Fibroblast of mammary gland (primary cell): ENCODE results near the gene HOXD11.

Source experiments
- DNase-seq: peaks from one replicate; pipeline ENCODE4 v3.0.0-alpha.2; 2010; ENCODE audit warnings: low read depth
- H3K4me3 ChIP-seq: 2 replicates; pipeline ENCODE4 v1.5.1; 2011; ENCODE audit warnings: low read depth, mild to moderate bottlenecking, low read length, moderate library complexity; ENCODE audit not compliant: control insufficient read depth
- CTCF ChIP-seq: conservative IDR thresholded peaks from 2 replicates; pipeline ENCODE4 v1.5.1; 2011; ENCODE audit warnings: low read depth, low read length, inconsistent platforms; ENCODE audit not compliant: control insufficient read depth, insufficient read depth

HOXD11 gene

GRCh38 chr2:176158855-176159662, 52.0 kb downstream of the HOXD11 start:
- no peak for DNase-seq
- H3K4me3 ChIP-seq: no peak overlapping the region
- no peak for TF ChIP-seq CTCF
